ENCODE results near the gene ALAD. TPM values are rescaled to one million over a fixed set of nuclear protein-coding genes. Genes with fewer than 3 reads are reported as not detected.
A peak's percentile ranks its signal among the peaks of the same experiment; 100 is the strongest.

The ALAD gene
- total RNA-seq, 2 donors from 2014 or later = 19.3 to 21.8 TPM

DNA sequence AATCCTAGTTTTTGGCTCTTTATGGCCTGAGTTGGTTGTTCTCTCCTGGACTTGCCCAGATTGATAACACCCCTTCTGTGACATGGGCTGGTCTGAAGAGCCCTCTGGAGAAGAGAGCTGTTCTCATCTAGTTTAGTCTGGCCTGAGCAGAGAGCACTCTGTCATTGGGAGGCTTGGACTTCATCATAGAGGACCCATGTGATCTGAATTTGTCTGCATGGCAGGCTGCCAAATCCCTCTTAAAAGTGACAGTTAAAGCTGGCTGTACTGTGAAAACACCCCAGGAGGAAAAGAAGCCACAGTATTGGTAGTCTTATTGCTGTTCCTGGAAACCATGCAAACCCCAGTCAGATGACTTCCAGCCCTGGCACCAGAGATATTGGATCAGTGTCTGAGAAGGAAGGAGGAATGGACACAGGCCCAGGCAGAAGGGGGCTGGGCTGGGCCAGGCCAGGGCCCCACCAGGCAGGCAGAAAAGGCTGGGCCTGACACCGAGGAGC, 57.3 kb downstream of the ALAD start:
- Mint-ChIP-seq H3K36me3 (ENCODE audit: low read depth) (no peaks in the 10 kb centered on the region), H3K27me3 (peaks cover 8% of the 10 kb centered on the region), H3K4me1 (peaks cover 14% of the 10 kb centered on the region), H3K4me3 (no peak overlapping the region), H3K27ac (no peak overlapping the region)
- ATAC-seq (no peak), DNase-seq (no peak)
- H3K9me3 ChIP-seq (ENCODE audit: control insufficient read depth, low read length, poor library complexity, severe bottlenecking) = no peaks in the 10 kb centered on the region

GRCh38 chr9:113341712-113342410, 59.2 kb downstream of the ALAD start:
- Mint-ChIP-seq H3K4me1 (peaks cover 14% of the 10 kb centered on the region), H3K27ac (peak overlapping the region; percentile 37), H3K27me3 (peaks cover 9% of the 10 kb centered on the region), H3K36me3 (ENCODE audit: low read depth) (no peaks in the 10 kb centered on the region), H3K4me3 (peak overlapping the region; percentile 39)
- DNase-seq (no peak), ATAC-seq (no peak)
- H3K9me3 ChIP-seq (ENCODE audit: control insufficient read depth, low read length, poor library complexity, severe bottlenecking) = no peaks in the 10 kb centered on the region

DNA sequence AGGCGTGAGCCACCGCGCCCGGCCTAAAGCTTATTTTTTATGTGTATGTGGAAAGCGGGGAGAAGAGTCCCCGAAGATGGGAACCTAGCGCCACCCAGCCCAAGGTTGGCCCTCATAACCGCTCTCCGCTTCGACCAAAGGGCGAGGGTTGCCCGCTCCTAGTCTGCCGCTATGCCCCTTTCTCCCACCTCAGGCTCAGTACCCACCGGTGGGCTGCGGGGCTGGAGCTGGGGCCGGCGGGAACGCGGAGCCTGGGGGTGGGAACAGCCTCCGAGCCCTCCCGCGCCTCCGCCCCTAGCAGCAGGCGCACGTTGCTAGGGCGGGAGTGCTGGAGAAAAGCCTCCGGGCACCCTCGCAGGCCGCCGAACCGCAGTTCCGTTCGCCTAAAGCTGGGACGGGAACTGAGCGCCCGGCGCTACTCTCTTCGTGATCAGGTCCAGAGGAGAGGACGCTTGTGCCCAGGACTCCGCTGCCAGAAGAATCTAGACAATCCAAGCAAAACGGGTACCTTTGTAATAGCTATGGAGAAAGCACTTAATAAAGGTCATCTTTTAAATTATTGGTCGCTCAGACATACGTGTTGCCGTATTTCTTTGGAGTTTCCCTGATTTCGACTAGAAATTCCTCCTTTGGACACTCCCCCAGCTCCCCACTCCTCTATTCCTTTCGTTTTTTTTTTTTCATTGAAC, 60.9 kb downstream of the ALAD start, which contains the start of gene WDR31:
Gene WDR31, minus strand, starts transcription at position 265 of the 689 bp plus-strand sequence. CDS start 8,253 bp downstream, outside the sequence.
- peak within 1 kb of the TSS; percentile 72 for H3K27ac Mint-ChIP-seq

GRCh38 chr9:113337714-113338113, 63.4 kb downstream of the ALAD start:
- ATAC-seq = no peak
- DNase-seq = no peak
- H3K27me3 Mint-ChIP-seq = peaks cover 9% of the 10 kb centered on the region
- H3K36me3 Mint-ChIP-seq (ENCODE audit: low read depth) = no peaks in the 10 kb centered on the region
- peaks cover 14% of the 10 kb centered on the region for H3K4me1 Mint-ChIP-seq
- H3K4me3 Mint-ChIP-seq = no peak overlapping the region
- H3K27ac Mint-ChIP-seq = no peak overlapping the region
- no peaks in the 10 kb centered on the region for H3K9me3 ChIP-seq (ENCODE audit: control insufficient read depth, low read length, poor library complexity, severe bottlenecking)

More for the DNA sequence above, 60.9 kb downstream of the ALAD start, which contains the start of gene WDR31:
- DNase-seq = peak; percentile 53 to 70 (median 54)
- no peaks in the 10 kb centered on the region for H3K9me3 ChIP-seq (ENCODE audit: control insufficient read depth, low read length, poor library complexity, severe bottlenecking)
- no peaks in the 10 kb centered on the region for H3K36me3 Mint-ChIP-seq (ENCODE audit: low read depth)
- H3K4me1 Mint-ChIP-seq = peaks cover 14% of the 10 kb centered on the region
- ATAC-seq = peak; percentile 98
- peaks cover 9% of the 10 kb centered on the region for H3K27me3 Mint-ChIP-seq
- H3K4me3 Mint-ChIP-seq = peak within 1 kb of the TSS; percentile 89

Other genes with a start within 250 kb of the ALAD start
- gene FKBP15, start 180.0 kb downstream of the ALAD start, total RNA-seq = 10 to 100 TPM; 19.3 to 24.0 TPM
- gene SLC31A1, start 179.7 kb downstream of the ALAD start, total RNA-seq = 1 to 10 TPM; 2.3 to 4.0 TPM
- gene CDC26, start 125.7 kb downstream of the ALAD start, total RNA-seq = 10 to 100 TPM; 20.2 to 22.8 TPM
- 10 to 100 TPM; 17.0 to 17.8 TPM for gene PRPF4, start 125.6 kb downstream of the ALAD start, total RNA-seq
- gene RNF183, start 97.9 kb downstream of the ALAD start, total RNA-seq = not detected
- under 1 TPM; 0.82 to 0.86 TPM for gene WDR31, start 61.0 kb downstream of the ALAD start, total RNA-seq
- gene BSPRY, start 51.7 kb downstream of the ALAD start, total RNA-seq = under 1 TPM in 1 of 2 donors, not detected in 1; 0.32 TPM
- 10 to 100 TPM; 13.9 to 14.6 TPM for gene HDHD3, start 24.3 kb downstream of the ALAD start, total RNA-seq
- 10 to 100 TPM; 46.6 to 63.7 TPM for gene POLE3, start 9.4 kb upstream of the ALAD start, total RNA-seq
- gene C9orf43, start 9.5 kb upstream of the ALAD start, total RNA-seq = under 1 TPM; 0.47 to 0.65 TPM
- gene RGS3, start 62.4 kb upstream of the ALAD start, total RNA-seq = 10 to 100 TPM; 17.4 to 22.0 TPM